NB4 (cell line): ENCODE measurements around the gene RPTOR.

Source experiments
- POLR2A ChIP-seq: IDR thresholded peaks from 2 replicates; pipeline ENCODE4 v1.6.1; 2011; ENCODE audit warnings: mild to moderate bottlenecking; ENCODE audit not compliant: insufficient read length; ENCODE audit errors: extremely low read depth
- TF ChIP-seq, protein P1 (sequence below): IDR thresholded peaks from one replicate; pipeline ENCODE4 v1.5.1; 2012; ENCODE audit warnings: low read depth, low read length
- TF ChIP-seq, protein P2 (sequence below): IDR thresholded peaks from 2 replicates; pipeline ENCODE4 v1.6.1; 2011; ENCODE audit warnings: low read depth, low read length

DNA sequence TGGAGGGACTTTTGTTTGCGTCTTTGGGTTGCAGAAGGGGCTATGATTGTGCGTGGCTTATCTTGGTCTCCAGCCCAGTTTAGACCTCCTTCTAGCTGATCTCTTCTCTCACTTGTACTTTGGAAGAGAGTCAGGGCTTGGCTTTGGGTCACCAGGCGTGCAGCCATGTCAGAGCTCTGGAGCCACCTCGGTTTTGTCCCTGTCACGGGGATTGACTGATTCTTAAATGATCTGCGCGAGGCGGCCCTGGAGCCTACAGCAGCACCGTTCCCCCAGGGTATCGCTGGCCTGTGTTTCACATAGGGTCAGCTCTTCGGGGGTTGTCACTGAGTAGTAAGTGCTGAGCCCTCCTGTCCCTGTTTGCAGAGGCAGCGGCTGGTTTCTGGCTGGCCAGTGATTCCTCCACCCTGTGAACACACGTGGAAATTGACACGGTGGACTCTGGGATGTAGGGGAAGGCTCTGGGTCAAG is 237.2 kb downstream of the RPTOR start:
- TF ChIP-seq, protein P1, sequence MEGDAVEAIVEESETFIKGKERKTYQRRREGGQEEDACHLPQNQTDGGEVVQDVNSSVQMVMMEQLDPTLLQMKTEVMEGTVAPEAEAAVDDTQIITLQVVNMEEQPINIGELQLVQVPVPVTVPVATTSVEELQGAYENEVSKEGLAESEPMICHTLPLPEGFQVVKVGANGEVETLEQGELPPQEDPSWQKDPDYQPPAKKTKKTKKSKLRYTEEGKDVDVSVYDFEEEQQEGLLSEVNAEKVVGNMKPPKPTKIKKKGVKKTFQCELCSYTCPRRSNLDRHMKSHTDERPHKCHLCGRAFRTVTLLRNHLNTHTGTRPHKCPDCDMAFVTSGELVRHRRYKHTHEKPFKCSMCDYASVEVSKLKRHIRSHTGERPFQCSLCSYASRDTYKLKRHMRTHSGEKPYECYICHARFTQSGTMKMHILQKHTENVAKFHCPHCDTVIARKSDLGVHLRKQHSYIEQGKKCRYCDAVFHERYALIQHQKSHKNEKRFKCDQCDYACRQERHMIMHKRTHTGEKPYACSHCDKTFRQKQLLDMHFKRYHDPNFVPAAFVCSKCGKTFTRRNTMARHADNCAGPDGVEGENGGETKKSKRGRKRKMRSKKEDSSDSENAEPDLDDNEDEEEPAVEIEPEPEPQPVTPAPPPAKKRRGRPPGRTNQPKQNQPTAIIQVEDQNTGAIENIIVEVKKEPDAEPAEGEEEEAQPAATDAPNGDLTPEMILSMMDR, result no peak
- no peak for TF ChIP-seq POLR2A
- TF ChIP-seq, protein P2, sequence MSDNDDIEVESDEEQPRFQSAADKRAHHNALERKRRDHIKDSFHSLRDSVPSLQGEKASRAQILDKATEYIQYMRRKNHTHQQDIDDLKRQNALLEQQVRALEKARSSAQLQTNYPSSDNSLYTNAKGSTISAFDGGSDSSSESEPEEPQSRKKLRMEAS, result no peak
